Tibial nerve (tissue), 4 donors: Measurements from ENCODE around the gene PGRMC2. TPM values are rescaled to one million over a fixed set of nuclear protein-coding genes. Genes with fewer than 3 reads are reported as not detected.
A peak's percentile ranks its signal among the peaks of the same experiment; 100 is the strongest.

ENCODE experiments used
- DNase-seq, 2 donors: peaks; one replicate each; pipeline ENCODE4 v3.0.0-alpha.2; 2019; ENCODE audit warnings: low spot score in 2 of 2
- H3K27ac ChIP-seq, 4 donors: fragments of 200-600 bp; sonication (generic) in 3 of 4; one replicate each; pipeline ENCODE4 v1.5.1; 2017 to 2019; ENCODE audit warnings: mild to moderate bottlenecking in 1 of 4
- H3K27me3 ChIP-seq, 2 donors: fragments of 200-600 bp; sonication (generic) in 1 of 2; one replicate each; pipeline versions ENCODE4 v1.5.1 to v1.6.0; 2017 to 2019
- H3K36me3 ChIP-seq, 3 donors: fragments of 200-600 bp; sonication (generic); one replicate each; pipeline ENCODE4 v1.5.1; 2018 to 2019
- H3K4me1 ChIP-seq, 4 donors: fragments of 200-600 bp; sonication (generic) in 3 of 4; one replicate each; pipeline ENCODE4 v1.5.1; 2017 to 2019
- H3K4me3 ChIP-seq, 4 donors: fragments of 200-600 bp; sonication (generic) in 3 of 4; one replicate each; pipeline ENCODE4 v1.5.1; 2017 to 2019; ENCODE audit warnings: mild to moderate bottlenecking in 1 of 4, moderate library complexity in 1 of 4
- H3K9me3 ChIP-seq, 4 donors: fragments of 200-600 bp; sonication (generic) in 3 of 4; one replicate each; pipeline ENCODE4 v1.5.1; 2017 to 2019
- EP300 ChIP-seq, 2 donors: sonication (generic); formaldehyde crosslinking; IDR thresholded peaks; one replicate each; pipeline ENCODE4 v1.6.1; 2017; ENCODE audit warnings: antibody characterized with exemption in 2 of 2, mild to moderate bottlenecking in 1 of 2
- POLR2A ChIP-seq, 2 donors: fragments of 450-650 bp; IDR thresholded peaks; one replicate each; pipeline ENCODE4 v1.6.1; 2017; ENCODE audit warnings: antibody characterized with exemption in 2 of 2, mild to moderate bottlenecking in 2 of 2, moderate library complexity in 2 of 2
- WGBS, 2 donors: methylation state at CpG; one replicate each; pipeline ENCODE4 v1.1.5; 2018; 5-methylcytosine and 5-hydroxymethylcytosine counted together
- total RNA-seq, 4 donors: library from RNA; depleted of rRNA; stranded (reverse); fragments of >200 nt; gene quantifications; one replicate each; pipeline ENCODE4 v1.1.0, GENCODE V29; 2016
- TF ChIP-seq, protein P1 (sequence below), 5 experiments: fragments of 200-600 bp in 3 of 5; fragments of 450-650 bp in 2 of 5; sonication (generic) in 3 of 5; IDR thresholded peaks; one replicate each; pipeline ENCODE4 v1.5.1; 2016 to 2019; ENCODE audit warnings: antibody characterized with exemption in 5 of 5, mild to moderate bottlenecking in 3 of 5, moderate library complexity in 2 of 5

Gene PGRMC2, protein sequence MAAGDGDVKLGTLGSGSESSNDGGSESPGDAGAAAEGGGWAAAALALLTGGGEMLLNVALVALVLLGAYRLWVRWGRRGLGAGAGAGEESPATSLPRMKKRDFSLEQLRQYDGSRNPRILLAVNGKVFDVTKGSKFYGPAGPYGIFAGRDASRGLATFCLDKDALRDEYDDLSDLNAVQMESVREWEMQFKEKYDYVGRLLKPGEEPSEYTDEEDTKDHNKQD
- 10 to 100 TPM; 21.8 to 45.9 (median 29.0) TPM for total RNA-seq

DNA sequence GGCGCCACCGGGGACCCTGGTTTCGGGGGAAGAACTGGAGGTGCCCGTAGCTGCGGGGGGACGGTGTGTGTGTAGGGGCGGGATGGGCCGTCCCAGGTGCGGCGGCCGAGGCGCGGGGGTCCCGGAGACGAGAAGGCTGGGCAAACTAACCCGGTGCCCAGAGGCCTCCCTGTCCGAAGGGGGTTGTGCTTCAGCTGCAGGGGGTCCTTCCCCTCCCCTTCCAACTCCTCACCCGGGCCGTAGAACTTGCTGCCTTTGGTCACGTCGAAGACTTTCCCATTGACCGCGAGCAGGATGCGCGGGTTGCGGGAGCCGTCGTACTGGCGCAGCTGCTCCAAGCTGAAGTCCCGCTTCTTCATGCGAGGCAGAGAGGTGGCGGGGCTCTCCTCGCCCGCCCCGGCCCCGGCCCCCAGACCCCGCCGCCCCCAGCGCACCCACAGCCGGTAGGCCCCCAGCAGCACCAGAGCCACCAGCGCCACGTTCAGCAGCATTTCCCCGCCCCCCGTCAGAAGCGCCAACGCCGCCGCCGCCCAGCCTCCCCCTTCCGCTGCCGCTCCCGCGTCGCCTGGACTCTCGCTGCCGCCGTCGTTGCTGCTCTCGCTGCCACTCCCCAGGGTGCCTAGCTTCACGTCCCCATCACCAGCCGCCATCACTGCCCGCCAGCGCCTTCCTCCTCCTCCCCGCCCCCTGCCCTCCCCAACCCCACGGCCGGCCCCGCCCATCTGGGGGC lies at the start of gene PGRMC2:
Gene PGRMC2, minus strand, starts transcription at position 673 of the 730 bp plus-strand sequence. Its CDS starts 23 bp downstream, at position 650.
- Histone ChIP-seq H3K36me3 (no peaks in the 10 kb centered on the region), H3K27me3 (no peaks in the 10 kb centered on the region), H3K27ac (peak within 1 kb of the TSS; percentile 86 to 96 (median 94)), H3K4me1 (peaks cover 0 to 38% (median 16%) of the 10 kb centered on the region in 4 donors), H3K9me3 (no peaks in the 10 kb centered on the region), H3K4me3 (peak within 1 kb of the TSS; percentile 70 to 92 (median 84))
- WGBS, 2 donors: 1 to 2% methylated on average over 27 to 37 of the region's 67 CpGs
- no peak for DNase-seq
- no peak for TF ChIP-seq EP300 (IDR thresholded peaks at IDR 0.05)
- peak in 1 of 2 donors; percentile 15 for TF ChIP-seq POLR2A (IDR thresholded peaks at IDR 0.05)

DNA sequence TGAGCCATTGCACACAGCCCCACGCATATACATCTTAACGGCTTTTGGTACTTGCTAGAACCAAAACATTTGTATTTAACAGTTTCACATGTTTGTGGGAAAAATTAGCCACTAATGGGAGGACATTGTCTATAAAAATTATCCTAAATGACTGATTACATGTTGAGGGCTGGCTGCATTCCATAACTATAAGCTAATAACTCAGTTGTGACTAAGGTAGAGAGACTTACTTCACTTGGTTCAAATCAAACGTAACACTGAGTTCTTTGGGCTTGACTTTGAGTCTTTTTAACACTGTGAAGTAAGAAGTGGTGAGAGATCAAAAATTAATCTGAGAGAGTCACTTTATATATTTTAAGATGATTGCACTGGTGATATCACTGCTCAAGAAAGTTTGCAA lies 47.9 kb upstream of the PGRMC2 start:
- Histone ChIP-seq H3K27me3 (no peaks in the 10 kb centered on the region), H3K9me3 (no peaks in the 10 kb centered on the region), H3K4me3 (no peak overlapping the region), H3K4me1 (no peaks in the 10 kb centered on the region), H3K27ac (no peak overlapping the region), H3K36me3 (no peaks in the 10 kb centered on the region)
- no peak for DNase-seq
- TF ChIP-seq EP300 (IDR thresholded peaks at IDR 0.05) (no peak), POLR2A (IDR thresholded peaks at IDR 0.05) (no peak)
- TF ChIP-seq, protein P1, sequence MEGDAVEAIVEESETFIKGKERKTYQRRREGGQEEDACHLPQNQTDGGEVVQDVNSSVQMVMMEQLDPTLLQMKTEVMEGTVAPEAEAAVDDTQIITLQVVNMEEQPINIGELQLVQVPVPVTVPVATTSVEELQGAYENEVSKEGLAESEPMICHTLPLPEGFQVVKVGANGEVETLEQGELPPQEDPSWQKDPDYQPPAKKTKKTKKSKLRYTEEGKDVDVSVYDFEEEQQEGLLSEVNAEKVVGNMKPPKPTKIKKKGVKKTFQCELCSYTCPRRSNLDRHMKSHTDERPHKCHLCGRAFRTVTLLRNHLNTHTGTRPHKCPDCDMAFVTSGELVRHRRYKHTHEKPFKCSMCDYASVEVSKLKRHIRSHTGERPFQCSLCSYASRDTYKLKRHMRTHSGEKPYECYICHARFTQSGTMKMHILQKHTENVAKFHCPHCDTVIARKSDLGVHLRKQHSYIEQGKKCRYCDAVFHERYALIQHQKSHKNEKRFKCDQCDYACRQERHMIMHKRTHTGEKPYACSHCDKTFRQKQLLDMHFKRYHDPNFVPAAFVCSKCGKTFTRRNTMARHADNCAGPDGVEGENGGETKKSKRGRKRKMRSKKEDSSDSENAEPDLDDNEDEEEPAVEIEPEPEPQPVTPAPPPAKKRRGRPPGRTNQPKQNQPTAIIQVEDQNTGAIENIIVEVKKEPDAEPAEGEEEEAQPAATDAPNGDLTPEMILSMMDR (IDR thresholded peaks at IDR 0.05): no peak
- WGBS, 2 donors: 93 to 94% methylated on average over 3 of the region's 3 CpGs

DNA sequence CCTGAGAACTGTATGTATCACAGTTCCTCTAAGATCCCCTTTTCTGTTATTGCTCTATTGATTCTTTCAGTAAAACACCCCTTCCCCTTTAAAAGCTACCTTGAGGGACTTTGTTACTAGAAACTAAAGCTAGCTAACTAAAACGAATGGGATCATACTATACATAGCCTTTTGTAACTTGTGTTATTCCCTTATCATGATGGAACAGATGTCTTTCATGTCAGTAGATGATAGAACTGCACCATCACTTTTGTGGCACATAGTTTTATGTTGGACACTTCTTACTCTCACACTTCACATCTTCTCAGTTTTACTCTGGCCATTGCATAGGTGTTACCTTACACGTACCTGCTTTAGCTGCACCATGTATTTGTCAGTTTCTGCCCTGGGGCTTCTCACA lies 46.6 kb upstream of the PGRMC2 start:
- Histone ChIP-seq H3K36me3 (no peaks in the 10 kb centered on the region), H3K4me1 (no peaks in the 10 kb centered on the region), H3K27me3 (no peaks in the 10 kb centered on the region), H3K9me3 (no peaks in the 10 kb centered on the region), H3K27ac (no peak overlapping the region), H3K4me3 (no peak overlapping the region)
- no peak for DNase-seq
- TF ChIP-seq, protein P1 (IDR thresholded peaks at IDR 0.05): no peak
- TF ChIP-seq EP300 (IDR thresholded peaks at IDR 0.05): no peak
- TF ChIP-seq POLR2A (IDR thresholded peaks at IDR 0.05): no peak
- 76 to 79% methylated on average over 2 of the region's 2 CpGs for WGBS, 2 donors

DNA sequence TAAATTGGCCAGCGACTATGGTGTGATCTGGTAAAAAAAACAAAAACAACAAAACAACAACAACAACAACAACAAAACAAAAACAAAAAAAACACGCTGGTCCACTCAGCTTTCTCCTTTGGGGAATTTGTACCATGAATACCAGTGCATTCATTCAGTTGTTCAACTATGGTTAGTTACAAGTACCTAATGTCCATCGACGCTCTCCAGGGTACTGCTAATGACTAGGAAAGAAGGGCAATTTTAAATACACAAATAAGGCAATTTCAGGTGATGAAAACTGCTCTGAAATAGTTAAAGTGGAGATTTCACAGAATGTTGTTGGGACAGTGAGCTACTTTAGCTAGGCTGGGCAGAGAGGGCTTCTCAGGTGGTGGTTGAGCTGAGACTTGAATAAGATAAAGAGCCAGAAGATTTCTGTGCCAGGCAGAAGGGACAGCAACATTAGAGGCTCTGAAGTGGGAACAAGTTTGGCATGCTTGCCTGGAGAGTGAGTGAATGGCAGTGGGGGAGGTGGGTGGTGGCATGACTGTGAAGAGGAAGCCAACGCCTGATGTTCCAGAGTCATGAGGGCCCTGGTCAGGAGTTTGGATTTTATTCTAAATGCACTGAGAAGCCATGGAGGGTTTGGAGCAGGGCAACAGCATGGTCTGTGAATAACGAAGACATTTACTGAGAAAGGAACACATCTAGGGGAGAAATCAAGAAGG lies 45.9 kb upstream of the PGRMC2 start:
- 89 to 90% methylated on average over 6 of the region's 6 CpGs for WGBS, 2 donors
- Histone ChIP-seq H3K9me3 (no peaks in the 10 kb centered on the region), H3K4me3 (no peak overlapping the region), H3K36me3 (no peaks in the 10 kb centered on the region), H3K27me3 (no peaks in the 10 kb centered on the region), H3K4me1 (no peaks in the 10 kb centered on the region), H3K27ac (no peak overlapping the region)
- TF ChIP-seq POLR2A (IDR thresholded peaks at IDR 0.05) (no peak), EP300 (IDR thresholded peaks at IDR 0.05) (no peak)
- TF ChIP-seq, protein P1 (IDR thresholded peaks at IDR 0.05): no peak
- DNase-seq: no peak

DNA sequence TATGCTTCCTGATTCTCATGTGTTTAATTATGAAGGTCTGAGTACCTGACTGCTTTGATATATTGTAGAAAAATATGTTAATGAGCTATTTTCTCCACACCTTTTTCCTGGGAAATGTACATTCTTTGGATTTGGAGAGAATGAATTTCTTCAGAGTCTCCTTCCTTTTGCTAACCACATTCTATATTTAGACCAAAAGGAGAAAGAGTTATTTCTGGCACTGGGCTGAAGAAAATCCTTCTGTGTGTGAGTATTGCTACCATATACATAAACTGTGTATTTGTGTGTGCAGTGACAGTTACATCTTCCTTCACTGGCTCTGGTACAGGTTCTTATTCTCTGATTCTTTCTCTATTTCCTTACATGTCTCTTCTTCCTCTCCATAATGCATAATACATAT lies 44.5 kb upstream of the PGRMC2 start:
- no peaks in the 10 kb centered on the region for H3K36me3 ChIP-seq
- no peaks in the 10 kb centered on the region for H3K4me1 ChIP-seq
- no peaks in the 10 kb centered on the region for H3K27me3 ChIP-seq
- TF ChIP-seq, protein P1 (IDR thresholded peaks at IDR 0.05): no peak
- TF ChIP-seq EP300 (IDR thresholded peaks at IDR 0.05) (no peak), POLR2A (IDR thresholded peaks at IDR 0.05) (no peak)
- H3K27ac ChIP-seq: no peak overlapping the region
- H3K4me3 ChIP-seq: no peak overlapping the region
- no peak for DNase-seq
- H3K9me3 ChIP-seq: no peaks in the 10 kb centered on the region
